ENCODE measurements around the gene ALPI. TPM values are rescaled to one million over a fixed set of nuclear protein-coding genes. Genes with fewer than 3 reads are reported as not detected.

ALPI gene
- total and polyA plus RNA-seq, 9 of the 15 experiments (the other 6 are each of a cell fraction or from before 2014, with no cell fraction given) = not detected

DNA sequence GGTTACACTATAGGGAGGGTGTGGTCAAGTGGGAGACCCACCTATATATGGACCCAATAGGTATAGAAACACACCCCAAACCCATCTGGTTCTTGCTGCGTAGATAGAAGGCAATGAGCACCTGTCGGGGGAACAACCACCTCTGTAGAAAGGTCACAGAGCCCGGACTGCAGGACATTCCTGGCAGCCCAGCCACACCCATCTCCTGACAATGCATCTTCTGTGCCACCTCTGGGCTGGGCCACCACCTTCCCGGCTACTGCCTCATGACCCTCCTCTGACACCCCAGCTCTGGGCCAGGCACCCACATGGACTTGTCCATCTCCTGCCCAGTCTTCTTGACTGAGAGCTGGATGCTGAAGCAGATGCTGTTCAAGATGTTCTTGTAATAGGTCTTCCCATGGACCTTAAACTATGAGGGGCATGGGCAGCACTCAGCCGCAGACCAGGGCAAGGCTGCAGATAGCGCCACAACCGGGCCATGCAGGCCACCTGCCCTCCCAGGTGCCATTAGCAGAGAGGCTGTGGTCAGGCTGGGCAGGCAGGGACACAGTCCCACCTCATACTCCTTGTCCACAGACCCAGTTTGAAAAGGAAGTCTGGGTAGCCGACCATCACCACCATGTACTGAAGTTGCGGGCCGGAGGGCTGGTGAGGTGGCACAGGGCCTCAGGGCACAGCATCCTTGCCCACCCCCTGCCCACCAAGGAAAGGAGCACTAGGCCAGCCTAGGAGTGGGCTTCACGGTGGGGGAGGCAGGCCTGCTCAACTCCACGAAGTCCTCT lies 40.0 kb upstream of the ALPI start:
- no peak overlapping the region for H3K9ac ChIP-seq (ENCODE audit: insufficient read depth in 1 of 2, low read depth in 2 of 2, low read length in 2 of 2)
- no peaks in the 10 kb centered on the region for H3K79me2 ChIP-seq (ENCODE audit: control insufficient read depth, insufficient read depth, low read length)
- H2AFZ ChIP-seq (ENCODE audit: low read depth, low read length) = no peak overlapping the region
- H3K4me1 ChIP-seq (replicated peaks in 1 of 2; ENCODE audit: control insufficient read depth in 2 of 2, insufficient read depth in 2 of 2, low read length in 2 of 2) = peaks cover 0 to 9% of the 10 kb centered on the region in 2 experiments; a peak in 2 of 5 replicates
- H4K20me1 ChIP-seq (replicated peaks; ENCODE audit: control insufficient read depth, insufficient read depth, low read length) = no peaks in the 10 kb centered on the region
- no peak overlapping the region for H3K4me3 ChIP-seq
- in situ Hi-C loops (cut with MboI) = no loop called here
- CTCF ChIA-PET (ENCODE audit: low intra/inter-chr PET ratio) = no interaction called here
- no peak overlapping the region for H3K4me2 ChIP-seq (ENCODE audit: insufficient read depth, low read length)
- H3K9me1 ChIP-seq (ENCODE audit: control insufficient read depth, insufficient read depth, low read length) = no peaks in the 10 kb centered on the region
- WGBS (ENCODE audit: insufficient coverage, low coverage, missing lambda C conversion rate) = 2% methylated on average over 9 of the region's 12 CpGs
- H3K9me3 ChIP-seq (replicated peaks; ENCODE audit: control insufficient read depth, insufficient read depth, low read depth, low read length) = no peaks in the 10 kb centered on the region
- H3K27ac ChIP-seq (ENCODE audit: extremely low read depth, low read depth, low read length) = no peak overlapping the region
- TF ChIP-seq HLTF (IDR thresholded peaks at IDR 0.05) (no peak), L3MBTL2 (IDR thresholded peaks at IDR 0.05) (no peak), SP1 (CRISPR knock-in tag; IDR thresholded peaks at IDR 0.05) (no peak), SUPT5H (IDR thresholded peaks at IDR 0.05) (no peak), BDP1 (IDR thresholded peaks at IDR 0.05; ENCODE audit: insufficient read depth, insufficient read length) (no peak), ZNF121 (CRISPR knock-in tag; conservative IDR thresholded peaks at IDR 0.05) (no peak), ZNF354B (CRISPR knock-in tag; IDR thresholded peaks at IDR 0.05) (no peak), KDM5B (IDR thresholded peaks at IDR 0.05; ENCODE audit: insufficient replicate concordance, low read depth, low read length) (no peak), FOXA1 (IDR thresholded peaks at IDR 0.05; ENCODE audit: borderline replicate concordance) (no peak), SREBF2 (CRISPR knock-in tag; IDR thresholded peaks at IDR 0.05) (no peak), XRCC4 (IDR thresholded peaks at IDR 0.05; ENCODE audit: extremely low read depth, insufficient read depth, insufficient read length) (no peak), BRCA1 (IDR thresholded peaks at IDR 0.05) (no peak), BRCA1 (CRISPR knock-in tag; IDR thresholded peaks at IDR 0.05) (no peak), CREB1 (IDR thresholded peaks at IDR 0.05) (no peak), CREB1 (CRISPR knock-in tag; IDR thresholded peaks at IDR 0.05) (no peak), RFX1 (IDR thresholded peaks at IDR 0.05) (no peak), NFIX (CRISPR knock-in tag; IDR thresholded peaks at IDR 0.05; ENCODE audit: low read depth) (no peak), ZNF668 (CRISPR knock-in tag; IDR thresholded peaks at IDR 0.05) (no peak)
- TF ChIP-seq, protein P1, sequence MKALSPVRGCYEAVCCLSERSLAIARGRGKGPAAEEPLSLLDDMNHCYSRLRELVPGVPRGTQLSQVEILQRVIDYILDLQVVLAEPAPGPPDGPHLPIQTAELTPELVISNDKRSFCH (CRISPR knock-in tag; IDR thresholded peaks at IDR 0.05) = no peak
- TF ChIP-seq, protein P1 (tag; IDR thresholded peaks at IDR 0.05) = no peak
- TF ChIP-seq, protein P2, sequence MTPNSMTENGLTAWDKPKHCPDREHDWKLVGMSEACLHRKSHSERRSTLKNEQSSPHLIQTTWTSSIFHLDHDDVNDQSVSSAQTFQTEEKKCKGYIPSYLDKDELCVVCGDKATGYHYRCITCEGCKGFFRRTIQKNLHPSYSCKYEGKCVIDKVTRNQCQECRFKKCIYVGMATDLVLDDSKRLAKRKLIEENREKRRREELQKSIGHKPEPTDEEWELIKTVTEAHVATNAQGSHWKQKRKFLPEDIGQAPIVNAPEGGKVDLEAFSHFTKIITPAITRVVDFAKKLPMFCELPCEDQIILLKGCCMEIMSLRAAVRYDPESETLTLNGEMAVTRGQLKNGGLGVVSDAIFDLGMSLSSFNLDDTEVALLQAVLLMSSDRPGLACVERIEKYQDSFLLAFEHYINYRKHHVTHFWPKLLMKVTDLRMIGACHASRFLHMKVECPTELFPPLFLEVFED (CRISPR knock-in tag; conservative IDR thresholded peaks at IDR 0.05) = no peak
- H3K27me3 ChIP-seq (ENCODE audit: control insufficient read depth in 2 of 2, insufficient read depth in 2 of 2, low read length in 2 of 2) = peaks cover 0 to 32% of the 10 kb centered on the region in 2 experiments; a peak in 3 of 5 replicates
- FAIRE-seq (no peak), ATAC-seq (no peak), DNase-seq (ENCODE audit: extremely low read depth in 1 of 4, low spot score in 3 of 4) (no peak)
- POLR2A ChIA-PET = interaction anchor here (0.6 kb wide), 1 partner anchor 75 kb away, joined by 3 read pairs; no protein-coding TSS in a partner anchor
- intact Hi-C loops (cut with micrococcal nuclease) = no loop called here
- H3K36me3 ChIP-seq (ENCODE audit: control insufficient read depth, insufficient read depth, low read length) = no peaks in the 10 kb centered on the region
- no TSS peak for BruUV-seq (replicated peaks)

Data from K562 (cell line).